ENCODE results near the gene GRID2IP.

DNA sequence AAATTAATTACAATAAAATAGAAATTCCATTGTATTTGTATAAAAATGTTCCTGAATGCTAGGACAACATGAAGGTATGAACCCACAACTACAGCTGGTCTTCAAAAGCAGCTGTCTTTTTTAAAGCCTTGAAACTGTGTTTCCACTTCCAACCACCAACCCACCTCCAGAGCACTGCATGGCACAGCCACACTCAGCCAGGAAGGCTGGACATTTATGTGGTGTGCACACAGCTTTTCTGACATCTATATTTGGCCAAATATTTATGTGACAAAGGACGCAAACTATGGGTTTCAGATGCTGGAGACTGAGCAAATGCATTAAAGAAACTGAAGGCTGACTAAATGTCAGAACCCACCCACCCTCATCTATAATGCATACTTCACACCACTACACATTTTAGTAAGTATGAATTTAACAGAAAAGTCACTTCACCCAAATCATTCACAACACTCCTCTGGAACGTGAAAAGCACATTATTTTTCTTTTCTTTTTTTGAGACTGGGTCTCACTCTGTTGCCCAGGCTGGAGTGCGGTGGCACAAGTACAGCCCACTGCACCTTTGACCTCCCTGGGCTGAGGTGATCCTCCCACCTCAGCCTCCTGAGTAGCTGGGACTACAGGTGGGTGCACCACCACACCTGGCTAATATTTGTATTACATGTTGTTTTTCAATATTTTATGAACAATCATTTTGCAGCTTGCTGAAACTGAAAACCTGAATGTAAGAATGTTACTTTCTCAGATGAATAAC is 75.7 kb downstream of the GRID2IP start:
- TF ChIP-seq, protein P1, sequence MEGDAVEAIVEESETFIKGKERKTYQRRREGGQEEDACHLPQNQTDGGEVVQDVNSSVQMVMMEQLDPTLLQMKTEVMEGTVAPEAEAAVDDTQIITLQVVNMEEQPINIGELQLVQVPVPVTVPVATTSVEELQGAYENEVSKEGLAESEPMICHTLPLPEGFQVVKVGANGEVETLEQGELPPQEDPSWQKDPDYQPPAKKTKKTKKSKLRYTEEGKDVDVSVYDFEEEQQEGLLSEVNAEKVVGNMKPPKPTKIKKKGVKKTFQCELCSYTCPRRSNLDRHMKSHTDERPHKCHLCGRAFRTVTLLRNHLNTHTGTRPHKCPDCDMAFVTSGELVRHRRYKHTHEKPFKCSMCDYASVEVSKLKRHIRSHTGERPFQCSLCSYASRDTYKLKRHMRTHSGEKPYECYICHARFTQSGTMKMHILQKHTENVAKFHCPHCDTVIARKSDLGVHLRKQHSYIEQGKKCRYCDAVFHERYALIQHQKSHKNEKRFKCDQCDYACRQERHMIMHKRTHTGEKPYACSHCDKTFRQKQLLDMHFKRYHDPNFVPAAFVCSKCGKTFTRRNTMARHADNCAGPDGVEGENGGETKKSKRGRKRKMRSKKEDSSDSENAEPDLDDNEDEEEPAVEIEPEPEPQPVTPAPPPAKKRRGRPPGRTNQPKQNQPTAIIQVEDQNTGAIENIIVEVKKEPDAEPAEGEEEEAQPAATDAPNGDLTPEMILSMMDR (IDR thresholded peaks at IDR 0.05): no peak
- TF ChIP-seq EP300 (IDR thresholded peaks at IDR 0.05) (no peak), POLR2AphosphoS5 (IDR thresholded peaks at IDR 0.05) (no peak)
